A549 (cell line): ENCODE data around the gene OGDHL. TPM values are rescaled to one million over a fixed set of nuclear protein-coding genes. Genes with fewer than 3 reads are reported as not detected.

Experiments used
- BHLHE40 ChIP-seq: IDR thresholded peaks from 2 replicates; pipeline ENCODE4 v1.6.1; 2012; ENCODE audit warnings: low read depth, low read length, inconsistent platforms
- GATA3 ChIP-seq: IDR thresholded peaks from 2 replicates; pipeline ENCODE4 v1.6.1; 2012; ENCODE audit warnings: borderline replicate concordance
- JUN ChIP-seq, 2 experiments: fragments of >200 bp; sonication (Bioruptor Twin); formaldehyde crosslinking; IDR thresholded peaks; 2 replicates in 1 of 2; 3 replicates in 1 of 2; pipeline ENCODE4 v1.6.1; 2016 to 2017
- KDM5A ChIP-seq: fragments of 200-600 bp; sonication (generic); IDR thresholded peaks from 2 replicates; pipeline ENCODE4 v1.6.1; 2016; ENCODE audit warnings: antibody characterized with exemption, mild to moderate bottlenecking
- NFE2L2 ChIP-seq: fragments of 150-350 bp; conservative IDR thresholded peaks from 2 replicates; pipeline ENCODE4 v1.6.1; 2014; ENCODE audit warnings: low read length
- REST ChIP-seq: fragments of 200-600 bp; sonication (generic); IDR thresholded peaks from 2 replicates; pipeline ENCODE4 v1.6.1; 2016; ENCODE audit warnings: antibody characterized with exemption, mild to moderate bottlenecking, moderate library complexity
- RFX5 ChIP-seq: fragments of 450-650 bp; IDR thresholded peaks from 2 replicates; pipeline ENCODE4 v1.7.1; 2014; ENCODE audit warnings: antibody characterized with exemption, mild to moderate bottlenecking, moderate library complexity
- TFCP2L1 ChIP-seq: fragments of 250-450 bp; sonication (Bioruptor Pico); IDR thresholded peaks from 2 replicates; pipeline ENCODE4 v1.5.0; 2021; ENCODE audit warnings: mild to moderate bottlenecking
- polyA plus RNA-seq, 4 experiments: library from polyadenylated mRNA; depleted of rRNA in 3 of 4; stranded (reverse); fragments of >200 nt; fragmentation: RNase III in 1 of 4; extraction: RNeasy Plus Mini Kit Qiagen cat#74134 plus additional on column Dnase treatment in 1 of 4; gene quantifications; 2 replicates in 3 of 4; 3 replicates in 1 of 4; pipeline ENCODE4 v1.2.3, GENCODE V29; 2011 to 2017

OGDHL gene
- polyA plus RNA-seq, 2 of the 4 experiments (the other 2 are of a cell fraction) = 0.06 to 0.22 TPM

GRCh38 chr10:49686651-49687050, 75.5 kb downstream of the OGDHL start (continued):
- no peak for TF ChIP-seq REST
- no peak for TF ChIP-seq JUN (IDR thresholded peaks at IDR 0.05)
- TF ChIP-seq TFCP2L1 (CRISPR knock-in tag) = no peak
- TF ChIP-seq KDM5A = no peak
- no peak for TF ChIP-seq GATA3
- no peak for TF ChIP-seq RFX5
- TF ChIP-seq BHLHE40 = no peak
- TF ChIP-seq NFE2L2 = no peak
- TF ChIP-seq, all 56 proteins: peak for 0

Other genes with a start within 250 kb of the OGDHL start
- 8.8 and 9.4 TPM in 2 replicates for gene ERCC6, start 223.2 kb downstream of the OGDHL start, polyA plus RNA-seq (2011; rRNA removed)
- 5.5 to 5.8 TPM (median 5.6 TPM) in 3 replicates for gene ERCC6, start 223.2 kb downstream of the OGDHL start, polyA plus RNA-seq (2017; fragmentation: RNase III; extraction: RNeasy Plus Mini Kit Qiagen cat#74134 plus additional on column Dnase treatment)
- not detected in 2 replicates for gene SLC18A3, start 152.0 kb downstream of the OGDHL start, polyA plus RNA-seq (2011; rRNA removed)
- not detected in 3 replicates for gene SLC18A3, start 152.0 kb downstream of the OGDHL start, polyA plus RNA-seq (2017; fragmentation: RNase III; extraction: RNeasy Plus Mini Kit Qiagen cat#74134 plus additional on column Dnase treatment)
- gene CHAT, start 148.3 kb downstream of the OGDHL start, polyA plus RNA-seq (2011; rRNA removed) = not detected in 2 replicates
- gene CHAT, start 148.3 kb downstream of the OGDHL start, polyA plus RNA-seq (2017; fragmentation: RNase III; extraction: RNeasy Plus Mini Kit Qiagen cat#74134 plus additional on column Dnase treatment) = not detected in 3 replicates
- not detected in 2 replicates for gene C10orf53, start 82.7 kb downstream of the OGDHL start, polyA plus RNA-seq (2011; rRNA removed)
- not detected in 3 replicates for gene C10orf53, start 82.7 kb downstream of the OGDHL start, polyA plus RNA-seq (2017; fragmentation: RNase III; extraction: RNeasy Plus Mini Kit Qiagen cat#74134 plus additional on column Dnase treatment)
- gene PARG, start 179.7 kb upstream of the OGDHL start, polyA plus RNA-seq (2011; rRNA removed) = 22.7 and 23.2 TPM in 2 replicates
- 22.5 to 24.0 TPM (median 22.6 TPM) in 3 replicates for gene PARG, start 179.7 kb upstream of the OGDHL start, polyA plus RNA-seq (2017; fragmentation: RNase III; extraction: RNeasy Plus Mini Kit Qiagen cat#74134 plus additional on column Dnase treatment)
- 22.9 and 28.5 TPM in 2 replicates for gene TIMM23B, start 179.7 kb upstream of the OGDHL start, polyA plus RNA-seq (2011; rRNA removed)
- 12.9 to 15.3 TPM (median 14.8 TPM) in 3 replicates for gene TIMM23B, start 179.7 kb upstream of the OGDHL start, polyA plus RNA-seq (2017; fragmentation: RNase III; extraction: RNeasy Plus Mini Kit Qiagen cat#74134 plus additional on column Dnase treatment)
- gene AGAP6, start 226.1 kb upstream of the OGDHL start, polyA plus RNA-seq (2011; rRNA removed) = 11.2 and 13.0 TPM in 2 replicates
- gene AGAP6, start 226.1 kb upstream of the OGDHL start, polyA plus RNA-seq (2017; fragmentation: RNase III; extraction: RNeasy Plus Mini Kit Qiagen cat#74134 plus additional on column Dnase treatment) = 8.4 to 10.3 TPM (median 9.0 TPM) in 3 replicates